Chondrocyte (in vitro differentiated cells): Measurements from ENCODE around the gene PRICKLE3. TPM values are rescaled to one million over a fixed set of nuclear protein-coding genes. Genes with fewer than 3 reads are reported as not detected.

Source experiments
- DNase-seq: peaks from one replicate; pipeline ENCODE4 v3.0.0; 2021; ENCODE audit warnings: mixed read lengths, low spot score
- H3K27ac Mint-ChIP-seq: one replicate; pipeline ENCODE4 v1.8.0; 2021; ENCODE audit warnings: mild to moderate bottlenecking, moderate library complexity, mixed read lengths; ENCODE audit not compliant: unreplicated experiment
- H3K27me3 Mint-ChIP-seq: 2 replicates; pipeline ENCODE4 v1.8.0; 2021; ENCODE audit warnings: low read depth, mixed read lengths
- H3K36me3 Mint-ChIP-seq: 2 replicates; pipeline ENCODE4 v1.8.0; 2021; ENCODE audit warnings: low read depth, mixed read lengths
- H3K4me1 Mint-ChIP-seq: 2 replicates; pipeline ENCODE4 v1.8.0; 2021; ENCODE audit warnings: low read depth, mild to moderate bottlenecking, mixed read lengths
- H3K4me3 Mint-ChIP-seq: one replicate; pipeline ENCODE4 v1.8.0; 2021; ENCODE audit warnings: mild to moderate bottlenecking, moderate library complexity, mixed read lengths; ENCODE audit not compliant: unreplicated experiment
- H3K9me3 Mint-ChIP-seq: 2 replicates; pipeline ENCODE4 v1.8.0; 2021; ENCODE audit warnings: low read depth, mixed read lengths
- CTCF ChIP-seq: fragments of 200-600 bp; sonication (generic); IDR thresholded peaks from 2 replicates; pipeline ENCODE4 v1.5.0; 2021; ENCODE audit warnings: antibody characterized with exemption, mild to moderate bottlenecking, moderate library complexity
- total RNA-seq: library from RNA; stranded (reverse); gene quantifications from 3 replicates; pipeline ENCODE4 v1.2.1, GENCODE V29; 2021

Gene PRICKLE3
- total RNA-seq, 1 donor from 2014 or later, result 7.5 TPM

DNA sequence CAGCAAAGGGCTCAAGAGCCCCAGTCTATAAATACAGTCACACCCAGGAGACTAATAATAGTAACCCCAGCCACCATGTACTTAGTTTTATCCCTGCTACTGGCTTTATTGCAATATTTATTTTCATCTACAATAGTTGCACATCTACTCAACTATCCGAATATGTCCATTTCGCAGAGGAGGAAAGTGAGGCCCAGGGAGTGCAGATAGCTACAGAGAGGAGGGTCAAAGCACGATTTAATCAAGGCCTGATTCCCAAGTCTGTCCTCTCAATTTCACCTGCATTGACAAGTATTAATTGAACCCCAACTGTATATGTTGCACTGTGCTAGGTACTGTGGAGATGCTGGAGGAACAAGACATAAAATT lies 18.4 kb downstream of the PRICKLE3 start:
- Mint-ChIP-seq H3K36me3 (no peaks in the 10 kb centered on the region), H3K4me1 (peaks cover 27% of the 10 kb centered on the region), H3K27me3 (no peaks in the 10 kb centered on the region), H3K27ac (peak overlapping the region; percentile 96), H3K4me3 (peak overlapping the region; percentile 70), H3K9me3 (no peaks in the 10 kb centered on the region)
- no peak for DNase-seq
- TF ChIP-seq CTCF, result no peak

- peak overlapping the region; percentile 96 for H3K27ac Mint-ChIP-seq
- H3K36me3 Mint-ChIP-seq, result no peaks in the 10 kb centered on the region
- H3K4me1 Mint-ChIP-seq, result peaks cover 25% of the 10 kb centered on the region
- no peaks in the 10 kb centered on the region for H3K27me3 Mint-ChIP-seq
- no peak for DNase-seq
- TF ChIP-seq CTCF, result no peak
- H3K9me3 Mint-ChIP-seq, result no peaks in the 10 kb centered on the region
- H3K4me3 Mint-ChIP-seq, result peak overlapping the region; percentile 70
Measured at GRCh38 chrX:49166914-49167739, 19.0 kb downstream of the PRICKLE3 start.

GRCh38 chrX:49165901-49166881 lies 20.0 kb downstream of the PRICKLE3 start:
- Mint-ChIP-seq H3K9me3 (no peaks in the 10 kb centered on the region), H3K36me3 (no peaks in the 10 kb centered on the region), H3K4me1 (peaks cover 25% of the 10 kb centered on the region), H3K27me3 (no peaks in the 10 kb centered on the region), H3K4me3 (peak overlapping the region; percentile 63), H3K27ac (peak overlapping the region; percentile 96)
- TF ChIP-seq CTCF, result peak; percentile 47
- no peak for DNase-seq

- no peak for DNase-seq
- Mint-ChIP-seq H3K27ac (peak overlapping the region; percentile 96), H3K36me3 (no peaks in the 10 kb centered on the region), H3K9me3 (no peaks in the 10 kb centered on the region), H3K27me3 (no peaks in the 10 kb centered on the region), H3K4me3 (no peak overlapping the region), H3K4me1 (peaks cover 25% of the 10 kb centered on the region)
- no peak for TF ChIP-seq CTCF
Measured at GRCh38 chrX:49164589-49165360, 21.4 kb downstream of the PRICKLE3 start.
